Fibroblast of lung (primary cell): ENCODE data around the gene C1orf105. TPM values are rescaled to one million over a fixed set of nuclear protein-coding genes. Genes with fewer than 3 reads are reported as not detected.

Experiments
- DNase-seq, 2 donors: peaks; one replicate each; pipeline versions ENCODE4 v3.0.0 to v3.0.0-alpha.2; 2010; ENCODE audit warnings: low read depth in 2 of 2
- H2AFZ ChIP-seq: 2 replicates; pipeline ENCODE4 v1.5.1; 2012; ENCODE audit warnings: low read length, control low read depth, inconsistent platforms
- H3K27ac ChIP-seq: 2 replicates; pipeline ENCODE4 v1.5.1; 2011; ENCODE audit warnings: low read length, control low read depth; ENCODE audit not compliant: insufficient read depth
- H3K27me3 ChIP-seq: 2 replicates; pipeline ENCODE4 v1.5.1; 2011; ENCODE audit warnings: mild to moderate bottlenecking, low read length; ENCODE audit not compliant: control insufficient read depth, insufficient read depth
- H3K36me3 ChIP-seq: 2 replicates; pipeline ENCODE4 v1.5.1; 2011; ENCODE audit warnings: low read length; ENCODE audit not compliant: control insufficient read depth, insufficient read depth
- H3K4me1 ChIP-seq: 2 replicates; pipeline ENCODE4 v1.5.1; 2011; ENCODE audit warnings: low read length; ENCODE audit not compliant: control insufficient read depth, insufficient read depth; ENCODE audit errors: extremely low read depth
- H3K4me2 ChIP-seq: 2 replicates; pipeline ENCODE4 v1.5.1; 2011; ENCODE audit warnings: low read length, control low read depth; ENCODE audit not compliant: insufficient read depth; ENCODE audit errors: extremely low read depth
- H3K4me3 ChIP-seq, 4 experiments: fragments of 200-600 bp in 1 of 4; sonication (generic) in 1 of 4; replicated peaks in 1 of 4; 2 replicates each; pipeline ENCODE4 v1.5.1; 2011 to 2016; ENCODE audit warnings: low read length in 4 of 4, low read depth in 3 of 4, mild to moderate bottlenecking in 3 of 4, control low read depth in 2 of 4, inconsistent platforms in 1 of 4, mixed read lengths in 1 of 4; ENCODE audit not compliant: insufficient read depth in 1 of 4; ENCODE audit errors: control extremely low read depth in 1 of 4
- H3K79me2 ChIP-seq: 2 replicates; pipeline ENCODE4 v1.5.1; 2012; ENCODE audit warnings: mild to moderate bottlenecking, low read length, inconsistent platforms; ENCODE audit not compliant: control insufficient read depth, insufficient read depth
- H3K9ac ChIP-seq: 2 replicates; pipeline ENCODE4 v1.5.1; 2011; ENCODE audit warnings: mild to moderate bottlenecking, low read length, control low read depth; ENCODE audit not compliant: insufficient read depth
- H3K9me3 ChIP-seq: 2 replicates; pipeline ENCODE4 v1.5.1; 2012; ENCODE audit warnings: low read depth, low read length; ENCODE audit not compliant: control insufficient read depth, insufficient read depth
- H4K20me1 ChIP-seq: 2 replicates; pipeline ENCODE4 v1.5.1; 2011; ENCODE audit warnings: low read length; ENCODE audit not compliant: control insufficient read depth, insufficient read depth; ENCODE audit errors: extremely low read depth
- CTCF ChIP-seq, 2 donors: IDR thresholded peaks in 1 of 2; conservative IDR thresholded peaks in 1 of 2; 1 replicate in 1 of 2; 2 replicates in 1 of 2; pipeline ENCODE4 v1.5.1; 2011 to 2012; ENCODE audit warnings: low read length in 2 of 2, control low read depth in 1 of 2, inconsistent platforms in 1 of 2, low read depth in 1 of 2, mild to moderate bottlenecking in 1 of 2
- EZH2 ChIP-seq: IDR thresholded peaks from 2 replicates; pipeline ENCODE4 v1.5.1; 2012; ENCODE audit warnings: low read length, control low read depth, mild to moderate bottlenecking; ENCODE audit errors: missing control alignments
- polyA plus RNA-seq, 2 donors: library from polyadenylated mRNA; depleted of rRNA in 1 of 2; stranded (reverse) in 1 of 2; unstranded in 1 of 2; fragments of >200 nt; gene quantifications; 2 replicates each; pipeline ENCODE4 v1.2.1, GENCODE V29; 2011 to 2012; ENCODE audit warnings: missing spikeins in 1 of 2
- total RNA-seq: library from RNA; depleted of rRNA; stranded (reverse); fragments of >200 nt; gene quantifications from 2 replicates; pipeline ENCODE4 v1.2.1, GENCODE V29; 2014

The C1orf105 gene
- total and polyA plus RNA-seq, 2 donors (not counting 1 experiment from before 2014, with no cell fraction given): not detected

- no peaks in the 10 kb centered on the region for H3K36me3 ChIP-seq
- DNase-seq: no peak
- no peak for TF ChIP-seq CTCF (conservative IDR thresholded peaks at IDR 0.05 in 1 of 2, IDR thresholded peaks at IDR 0.05 in 1 of 2; ENCODE audit: low read depth in 1 of 2, low read length in 2 of 2)
- TF ChIP-seq EZH2: no peak
- H4K20me1 ChIP-seq: no peaks in the 10 kb centered on the region
- H2AFZ ChIP-seq: no peak overlapping the region
- H3K4me3 ChIP-seq: no peak overlapping the region
- H3K4me2 ChIP-seq: no peak overlapping the region
- no peak overlapping the region for H3K9ac ChIP-seq
- H3K9me3 ChIP-seq: no peaks in the 10 kb centered on the region
- no peak overlapping the region for H3K27ac ChIP-seq
- no peaks in the 10 kb centered on the region for H3K79me2 ChIP-seq
- H3K4me1 ChIP-seq: no peaks in the 10 kb centered on the region
- no peaks in the 10 kb centered on the region for H3K27me3 ChIP-seq
Observed at GRCh38 chr1:172467446-172467845, 47.0 kb downstream of the C1orf105 start.

- H3K27ac ChIP-seq: no peak overlapping the region
- no peaks in the 10 kb centered on the region for H3K36me3 ChIP-seq
- no peaks in the 10 kb centered on the region for H3K4me1 ChIP-seq
- no peak overlapping the region for H2AFZ ChIP-seq
- H3K9me3 ChIP-seq: no peaks in the 10 kb centered on the region
- H3K79me2 ChIP-seq: no peaks in the 10 kb centered on the region
- DNase-seq: no peak
- H4K20me1 ChIP-seq: no peaks in the 10 kb centered on the region
- TF ChIP-seq CTCF (conservative IDR thresholded peaks at IDR 0.05 in 1 of 2, IDR thresholded peaks at IDR 0.05 in 1 of 2; ENCODE audit: low read depth in 1 of 2, low read length in 2 of 2) (no peak), EZH2 (no peak)
- H3K9ac ChIP-seq: no peak overlapping the region
- no peak overlapping the region for H3K4me3 ChIP-seq
- H3K27me3 ChIP-seq: no peaks in the 10 kb centered on the region
- no peak overlapping the region for H3K4me2 ChIP-seq
Observed at GRCh38 chr1:172468296-172468695, 47.8 kb downstream of the C1orf105 start.

GRCh38 chr1:172469717-172470116, 49.2 kb downstream of the C1orf105 start:
- no peak for DNase-seq
- Histone ChIP-seq H3K4me3 (no peak overlapping the region), H4K20me1 (no peaks in the 10 kb centered on the region), H3K4me1 (no peaks in the 10 kb centered on the region), H3K27me3 (no peaks in the 10 kb centered on the region), H3K9me3 (no peaks in the 10 kb centered on the region), H3K36me3 (no peaks in the 10 kb centered on the region), H3K79me2 (no peaks in the 10 kb centered on the region), H3K27ac (no peak overlapping the region), H3K4me2 (no peak overlapping the region), H3K9ac (no peak overlapping the region), H2AFZ (no peak overlapping the region)
- TF ChIP-seq CTCF (conservative IDR thresholded peaks at IDR 0.05 in 1 of 2, IDR thresholded peaks at IDR 0.05 in 1 of 2; ENCODE audit: low read depth in 1 of 2, low read length in 2 of 2): no peak
- TF ChIP-seq EZH2: no peak
